ENCODE data around the gene SYT13.

Gene SYT13

GRCh38 chr11:45266676-45267020 lies 19.5 kb downstream of the SYT13 start:
- H3K9ac ChIP-seq (ENCODE audit: insufficient read length, low read depth) = no peak overlapping the region
- no peaks in the 10 kb centered on the region for H3K9me3 ChIP-seq (ENCODE audit: insufficient read depth, low read length)
- H3K4me3 ChIP-seq (ENCODE audit: insufficient read length, low read depth) = no peak overlapping the region
- no peaks in the 10 kb centered on the region for H3K36me3 ChIP-seq (ENCODE audit: insufficient read depth, insufficient read length, low read length)
- no peaks in the 10 kb centered on the region for H3K4me1 ChIP-seq (ENCODE audit: insufficient read depth, insufficient read length)
- DNase-seq (ENCODE audit: low read depth, low spot score) = no peak
- TF ChIP-seq SUZ12 (IDR thresholded peaks at IDR 0.05; ENCODE audit: extremely low read depth, insufficient read depth, insufficient read length) = no peak
- TF ChIP-seq YY1 (IDR thresholded peaks at IDR 0.05; ENCODE audit: insufficient read depth, insufficient read length) = no peak
- TF ChIP-seq ZNF274 (IDR thresholded peaks at IDR 0.05; ENCODE audit: low read depth, low read length) = no peak
- H3K27me3 ChIP-seq (ENCODE audit: insufficient read depth, insufficient read length) = no peaks in the 10 kb centered on the region

- Histone ChIP-seq H3K27me3 (ENCODE audit: insufficient read depth, insufficient read length) (no peaks in the 10 kb centered on the region), H3K9me3 (ENCODE audit: insufficient read depth, low read length) (no peaks in the 10 kb centered on the region), H3K4me3 (ENCODE audit: insufficient read length, low read depth) (no peak overlapping the region), H3K36me3 (ENCODE audit: insufficient read depth, insufficient read length, low read length) (no peaks in the 10 kb centered on the region), H3K4me1 (ENCODE audit: insufficient read depth, insufficient read length) (no peaks in the 10 kb centered on the region), H3K9ac (ENCODE audit: insufficient read length, low read depth) (no peak overlapping the region)
- TF ChIP-seq ZNF274 (IDR thresholded peaks at IDR 0.05; ENCODE audit: low read depth, low read length) = no peak
- no peak for TF ChIP-seq YY1 (IDR thresholded peaks at IDR 0.05; ENCODE audit: insufficient read depth, insufficient read length)
- TF ChIP-seq SUZ12 (IDR thresholded peaks at IDR 0.05; ENCODE audit: extremely low read depth, insufficient read depth, insufficient read length) = no peak
- DNase-seq (ENCODE audit: low read depth, low spot score) = no peak
These were observed 20.0 kb downstream of the SYT13 start for GRCh38 chr11:45265969-45266675.

- Histone ChIP-seq H3K4me3 (ENCODE audit: insufficient read length, low read depth) (no peak overlapping the region), H3K9me3 (ENCODE audit: insufficient read depth, low read length) (no peaks in the 10 kb centered on the region), H3K36me3 (ENCODE audit: insufficient read depth, insufficient read length, low read length) (no peaks in the 10 kb centered on the region), H3K27me3 (ENCODE audit: insufficient read depth, insufficient read length) (no peaks in the 10 kb centered on the region), H3K4me1 (ENCODE audit: insufficient read depth, insufficient read length) (peaks cover 7% of the 10 kb centered on the region), H3K9ac (ENCODE audit: insufficient read length, low read depth) (no peak overlapping the region)
- TF ChIP-seq ZNF274 (IDR thresholded peaks at IDR 0.05; ENCODE audit: low read depth, low read length) = 0 out of 2 replicates have a peak, but pooled peaks have one; percentile 18
- no peak for TF ChIP-seq YY1 (IDR thresholded peaks at IDR 0.05; ENCODE audit: insufficient read depth, insufficient read length)
- TF ChIP-seq SUZ12 (IDR thresholded peaks at IDR 0.05; ENCODE audit: extremely low read depth, insufficient read depth, insufficient read length) = no peak
- DNase-seq (ENCODE audit: low read depth, low spot score) = no peak
These were observed 21.2 kb downstream of the SYT13 start for GRCh38 chr11:45264839-45265515.

DNA sequence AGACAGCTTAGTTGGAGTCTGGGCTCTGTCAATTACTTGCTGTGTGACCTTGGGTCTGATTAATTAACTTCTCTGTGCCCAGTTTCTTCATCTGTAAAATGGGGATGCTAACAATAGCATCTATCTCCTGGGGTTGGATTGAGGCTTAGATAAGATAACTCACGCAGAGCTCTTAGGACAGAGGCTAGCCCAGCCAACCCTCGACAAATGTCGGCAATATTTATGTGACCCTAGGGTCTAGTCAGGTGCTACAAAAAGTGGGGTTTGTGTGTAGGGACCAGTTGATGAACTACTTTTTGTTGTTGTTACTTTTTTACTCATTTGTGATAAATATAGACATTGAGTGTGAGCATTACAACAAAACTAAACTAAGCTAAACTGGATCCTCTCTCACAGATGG lies 22.4 kb downstream of the SYT13 start:
- no peak for DNase-seq (ENCODE audit: low read depth, low spot score)
- H3K9me3 ChIP-seq (ENCODE audit: insufficient read depth, low read length) = no peaks in the 10 kb centered on the region
- H3K36me3 ChIP-seq (ENCODE audit: insufficient read depth, insufficient read length, low read length) = no peaks in the 10 kb centered on the region
- H3K9ac ChIP-seq (ENCODE audit: insufficient read length, low read depth) = no peak overlapping the region
- no peak overlapping the region for H3K4me3 ChIP-seq (ENCODE audit: insufficient read length, low read depth)
- H3K4me1 ChIP-seq (ENCODE audit: insufficient read depth, insufficient read length) = peaks cover 7% of the 10 kb centered on the region
- TF ChIP-seq SUZ12 (IDR thresholded peaks at IDR 0.05; ENCODE audit: extremely low read depth, insufficient read depth, insufficient read length) (no peak), ZNF274 (IDR thresholded peaks at IDR 0.05; ENCODE audit: low read depth, low read length) (no peak), YY1 (IDR thresholded peaks at IDR 0.05; ENCODE audit: insufficient read depth, insufficient read length) (no peak)
- no peaks in the 10 kb centered on the region for H3K27me3 ChIP-seq (ENCODE audit: insufficient read depth, insufficient read length)

DNA sequence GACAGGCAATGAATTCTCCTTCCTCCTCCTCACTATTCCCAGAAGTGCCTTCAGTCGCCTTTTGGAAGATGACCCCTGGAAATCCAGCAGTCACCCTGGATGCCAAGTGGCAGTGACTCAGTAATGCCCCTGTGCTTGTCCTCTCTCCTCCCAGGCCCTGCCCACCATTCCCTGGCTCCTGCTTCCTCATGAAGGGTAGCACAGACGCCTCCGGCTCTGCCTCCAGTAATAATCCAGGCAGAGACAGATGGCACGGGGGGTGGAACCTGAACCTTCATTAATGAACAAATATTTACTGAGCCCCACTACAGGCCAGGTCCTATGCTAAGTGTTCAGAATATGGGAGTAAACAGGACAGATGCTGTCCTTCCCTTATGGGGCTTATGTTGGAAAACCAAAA lies 23.2 kb downstream of the SYT13 start:
- no peak overlapping the region for H3K9ac ChIP-seq (ENCODE audit: insufficient read length, low read depth)
- no peak overlapping the region for H3K4me3 ChIP-seq (ENCODE audit: insufficient read length, low read depth)
- peaks cover 7% of the 10 kb centered on the region for H3K4me1 ChIP-seq (ENCODE audit: insufficient read depth, insufficient read length)
- H3K9me3 ChIP-seq (ENCODE audit: insufficient read depth, low read length) = no peaks in the 10 kb centered on the region
- H3K27me3 ChIP-seq (ENCODE audit: insufficient read depth, insufficient read length) = no peaks in the 10 kb centered on the region
- no peaks in the 10 kb centered on the region for H3K36me3 ChIP-seq (ENCODE audit: insufficient read depth, insufficient read length, low read length)
- no peak for DNase-seq (ENCODE audit: low read depth, low spot score)
- TF ChIP-seq SUZ12 (IDR thresholded peaks at IDR 0.05; ENCODE audit: extremely low read depth, insufficient read depth, insufficient read length) = no peak
- no peak for TF ChIP-seq ZNF274 (IDR thresholded peaks at IDR 0.05; ENCODE audit: low read depth, low read length)
- no peak for TF ChIP-seq YY1 (IDR thresholded peaks at IDR 0.05; ENCODE audit: insufficient read depth, insufficient read length)

GRCh38 chr11:45260071-45260470 lies 26.1 kb downstream of the SYT13 start:
- Histone ChIP-seq H3K36me3 (ENCODE audit: insufficient read depth, insufficient read length, low read length) (no peaks in the 10 kb centered on the region), H3K27me3 (ENCODE audit: insufficient read depth, insufficient read length) (no peaks in the 10 kb centered on the region), H3K9ac (ENCODE audit: insufficient read length, low read depth) (no peak overlapping the region), H3K4me1 (ENCODE audit: insufficient read depth, insufficient read length) (peaks cover 7% of the 10 kb centered on the region), H3K4me3 (ENCODE audit: insufficient read length, low read depth) (no peak overlapping the region), H3K9me3 (ENCODE audit: insufficient read depth, low read length) (no peaks in the 10 kb centered on the region)
- no peak for TF ChIP-seq YY1 (IDR thresholded peaks at IDR 0.05; ENCODE audit: insufficient read depth, insufficient read length)
- no peak for TF ChIP-seq ZNF274 (IDR thresholded peaks at IDR 0.05; ENCODE audit: low read depth, low read length)
- DNase-seq (ENCODE audit: low read depth, low spot score) = no peak

GRCh38 chr11:45259592-45259991 lies 26.5 kb downstream of the SYT13 start:
- peaks cover 7% of the 10 kb centered on the region for H3K4me1 ChIP-seq (ENCODE audit: insufficient read depth, insufficient read length)
- H3K9me3 ChIP-seq (ENCODE audit: insufficient read depth, low read length) = no peaks in the 10 kb centered on the region
- no peak for DNase-seq (ENCODE audit: low read depth, low spot score)
- no peak overlapping the region for H3K4me3 ChIP-seq (ENCODE audit: insufficient read length, low read depth)
- TF ChIP-seq ZNF274 (IDR thresholded peaks at IDR 0.05; ENCODE audit: low read depth, low read length) (no peak), YY1 (IDR thresholded peaks at IDR 0.05; ENCODE audit: insufficient read depth, insufficient read length) (no peak), SUZ12 (IDR thresholded peaks at IDR 0.05; ENCODE audit: extremely low read depth, insufficient read depth, insufficient read length) (no peak)
- H3K9ac ChIP-seq (ENCODE audit: insufficient read length, low read depth) = no peak overlapping the region
- H3K36me3 ChIP-seq (ENCODE audit: insufficient read depth, insufficient read length, low read length) = no peaks in the 10 kb centered on the region
- no peaks in the 10 kb centered on the region for H3K27me3 ChIP-seq (ENCODE audit: insufficient read depth, insufficient read length)
